ENCODE data around the gene CYP1B1. TPM values are rescaled to one million over a fixed set of nuclear protein-coding genes. Genes with fewer than 3 reads are reported as not detected.
"Not testable (repeated sequence)": the region's sequence is repeated elsewhere in the genome, so short reads cannot be mapped to it uniquely, and the experiment has no call there.

CYP1B1 gene
- total RNA-seq, 1 donor from 2014 or later, result 17.7 TPM

- DNase-seq, result no peak
- Histone ChIP-seq H3K36me3 (no peaks in the 10 kb centered on the region), H3K4me1 (peaks cover 41% of the 10 kb centered on the region), H3K9me3 (replicated peaks) (peaks cover 10% of the 10 kb centered on the region), H3K4me3 (no peak overlapping the region), H3K27me3 (ENCODE audit: low read depth) (no peaks in the 10 kb centered on the region), H3K27ac (replicated peaks) (peak overlapping the region; percentile 57)
- intact Hi-C loops (cut with micrococcal nuclease), result loop anchor here (10.0 kb wide), 1 partner anchor 128 kb away; no protein-coding TSS in a partner anchor
- TF ChIP-seq CTCF (IDR thresholded peaks at IDR 0.05; ENCODE audit: borderline replicate concordance), result no peak
These were observed 37.1 kb upstream of the CYP1B1 start for GRCh38 chr2:38113051-38113450.

GRCh38 chr2:38111350-38111749 lies 35.4 kb upstream of the CYP1B1 start:
- intact Hi-C loops (cut with micrococcal nuclease), result loop anchor here (10.0 kb wide), 1 partner anchor 127 kb away; no protein-coding TSS in a partner anchor
- H3K27me3 ChIP-seq (ENCODE audit: low read depth); DNase-seq; H3K4me3 ChIP-seq; H3K27ac ChIP-seq (replicated peaks); H3K36me3 ChIP-seq: not testable (repeated sequence)
- H3K4me1 ChIP-seq, result peaks cover 47% of the 10 kb centered on the region
- H3K9me3 ChIP-seq (replicated peaks), result peaks cover 10% of the 10 kb centered on the region

GRCh38 chr2:38109732-38110181 lies 33.8 kb upstream of the CYP1B1 start:
- no peaks in the 10 kb centered on the region for H3K36me3 ChIP-seq
- no peak overlapping the region for H3K27ac ChIP-seq (replicated peaks)
- H3K4me3 ChIP-seq, result no peak overlapping the region
- intact Hi-C loops (cut with micrococcal nuclease), result loop anchor here (10.0 kb wide), 1 partner anchor 125 kb away; no protein-coding TSS in a partner anchor
- peaks cover 14% of the 10 kb centered on the region for H3K9me3 ChIP-seq (replicated peaks)
- no peak for DNase-seq
- peaks cover 39% of the 10 kb centered on the region for H3K4me1 ChIP-seq
- no peak for TF ChIP-seq CTCF (IDR thresholded peaks at IDR 0.05; ENCODE audit: borderline replicate concordance)
- no peaks in the 10 kb centered on the region for H3K27me3 ChIP-seq (ENCODE audit: low read depth)

- intact Hi-C loops (cut with micrococcal nuclease), result no loop called here
- H3K27me3 ChIP-seq (ENCODE audit: low read depth), result no peaks in the 10 kb centered on the region
- no peak for DNase-seq
- H3K9me3 ChIP-seq (replicated peaks), result peaks cover 20% of the 10 kb centered on the region
- H3K27ac ChIP-seq (replicated peaks), result no peak overlapping the region
- H3K36me3 ChIP-seq, result no peaks in the 10 kb centered on the region
- peaks cover 34% of the 10 kb centered on the region for H3K4me1 ChIP-seq
- H3K4me3 ChIP-seq, result no peak overlapping the region
- TF ChIP-seq CTCF (IDR thresholded peaks at IDR 0.05; ENCODE audit: borderline replicate concordance), result no peak
These were observed 33.2 kb upstream of the CYP1B1 start for GRCh38 chr2:38108907-38109731.

- H3K4me3 ChIP-seq, result no peak overlapping the region
- DNase-seq, result no peak
- no peak for TF ChIP-seq CTCF (IDR thresholded peaks at IDR 0.05; ENCODE audit: borderline replicate concordance)
- no peaks in the 10 kb centered on the region for H3K36me3 ChIP-seq
- peaks cover 22% of the 10 kb centered on the region for H3K4me1 ChIP-seq
- H3K9me3 ChIP-seq (replicated peaks), result peaks cover 21% of the 10 kb centered on the region
- H3K27me3 ChIP-seq (ENCODE audit: low read depth), result no peaks in the 10 kb centered on the region
- no peak overlapping the region for H3K27ac ChIP-seq (replicated peaks)
- intact Hi-C loops (cut with micrococcal nuclease), result no loop called here
These were observed 31.9 kb upstream of the CYP1B1 start for GRCh38 chr2:38107738-38108410.
